Suppressor macrophage treated with lipopolysaccharide for 4 hours (primary cell): ENCODE measurements around the gene TMBIM1.
"Not testable (repeated sequence)": the region's sequence is repeated elsewhere in the genome, so short reads cannot be mapped to it uniquely, and the experiment has no call there.

Experiments
- DNase-seq: peaks from one replicate; pipeline ENCODE4 v3.0.0-alpha.2; 2020

TMBIM1 gene

GRCh38 chr2:218317835-218318234, 25.5 kb upstream of the TMBIM1 start:
- DNase-seq: peak; percentile 57

DNA sequence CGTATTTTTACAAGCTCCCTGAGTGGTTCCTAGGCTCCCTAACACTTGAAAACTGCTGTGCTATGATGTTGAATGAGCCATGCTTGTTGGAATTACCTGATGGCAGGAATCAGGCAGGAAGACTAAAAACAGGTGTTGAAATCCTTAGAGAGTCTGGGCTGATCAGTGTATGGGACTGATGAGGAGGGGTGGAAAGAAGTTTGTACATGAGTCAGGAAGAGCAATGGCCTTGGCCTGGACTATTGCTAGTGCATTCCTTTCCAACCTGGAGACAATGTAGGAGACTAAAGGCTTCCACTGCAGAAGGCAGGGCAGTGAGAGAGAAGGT, 25.0 kb upstream of the TMBIM1 start:
- DNase-seq: no peak

GRCh38 chr2:218315397-218315796, 23.1 kb upstream of the TMBIM1 start:
- DNase-seq: no peak

DNA sequence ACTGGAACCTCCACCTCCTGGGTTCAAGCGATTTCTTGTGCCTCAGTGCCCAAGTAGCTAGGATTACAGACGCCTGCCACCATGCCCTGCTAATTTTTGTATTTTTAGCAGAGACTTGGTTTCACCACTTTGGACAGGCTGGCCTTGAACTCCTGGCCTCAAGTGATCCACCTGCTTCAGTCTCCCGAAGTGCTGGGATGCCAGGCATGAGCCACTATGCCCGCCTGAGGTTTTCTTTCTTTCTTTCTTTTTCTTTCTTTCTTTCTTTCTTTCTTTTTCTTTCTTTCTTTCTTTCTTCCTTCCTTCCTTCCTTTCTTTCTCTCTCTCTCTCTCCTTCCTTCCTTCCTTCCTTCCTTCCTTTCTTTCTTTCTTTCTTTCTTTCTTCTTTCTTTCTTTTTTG, 22.5 kb upstream of the TMBIM1 start:
- DNase-seq: not testable (repeated sequence)

GRCh38 chr2:218313356-218313755, 21.1 kb upstream of the TMBIM1 start:
- DNase-seq: no peak

DNA sequence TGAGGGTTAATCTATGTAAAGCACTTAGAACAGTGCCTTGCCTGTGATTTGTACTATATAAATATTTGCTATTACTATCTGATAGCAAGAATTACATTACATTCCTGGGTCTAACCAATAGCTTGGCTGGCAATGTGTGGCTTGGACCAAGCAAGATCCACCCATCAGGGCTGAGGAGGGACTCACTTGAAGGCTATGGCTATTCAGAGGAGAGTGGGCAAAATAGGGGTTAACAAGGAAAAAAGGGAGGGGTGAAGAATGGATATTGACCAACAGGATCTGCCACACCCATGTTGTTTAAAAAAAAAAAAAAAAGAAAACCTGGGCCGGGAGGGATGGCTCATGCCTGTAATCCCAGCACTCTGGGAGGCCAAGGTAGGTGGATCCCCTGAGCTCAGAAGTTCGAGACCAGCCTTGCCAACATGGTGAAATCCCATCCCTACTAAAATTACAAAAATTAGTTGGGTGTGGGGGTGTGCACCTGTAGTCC, 20.0 kb upstream of the TMBIM1 start:
- DNase-seq: no peak

DNA sequence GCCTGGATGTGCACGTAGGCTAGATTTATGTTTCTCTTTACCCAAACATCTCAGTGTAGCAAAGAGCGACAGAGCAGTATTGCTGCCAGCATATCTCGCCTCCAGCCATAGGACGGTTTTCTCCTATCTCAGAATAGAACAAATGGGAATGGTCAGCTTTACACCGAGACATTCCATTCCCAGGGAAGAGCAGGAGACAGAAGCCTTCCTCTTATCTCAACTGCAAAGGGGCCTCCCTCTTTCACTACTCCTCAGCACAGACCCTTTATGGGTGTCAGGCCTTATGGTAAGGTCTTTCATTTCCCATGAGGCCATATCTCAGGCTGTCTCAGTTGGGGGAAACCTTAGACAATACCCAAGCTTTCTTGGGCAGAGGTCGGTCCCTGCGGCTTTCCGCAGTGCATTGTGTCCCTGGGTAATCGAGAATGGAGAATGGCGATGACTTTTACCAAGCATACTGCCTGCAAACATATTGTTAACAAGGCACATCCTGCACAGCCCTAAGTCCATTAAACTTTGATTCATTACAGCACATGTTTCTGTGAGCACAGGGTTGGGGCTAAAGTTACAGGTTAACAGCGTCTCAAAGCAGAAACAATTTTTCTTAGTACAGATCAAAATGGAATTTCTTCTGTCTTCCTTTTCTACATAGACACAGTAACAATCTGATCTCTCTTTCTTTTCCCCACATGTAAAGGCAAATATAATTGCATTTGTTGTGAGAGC, 19.4 kb upstream of the TMBIM1 start:
- DNase-seq: not testable (repeated sequence)

DNA sequence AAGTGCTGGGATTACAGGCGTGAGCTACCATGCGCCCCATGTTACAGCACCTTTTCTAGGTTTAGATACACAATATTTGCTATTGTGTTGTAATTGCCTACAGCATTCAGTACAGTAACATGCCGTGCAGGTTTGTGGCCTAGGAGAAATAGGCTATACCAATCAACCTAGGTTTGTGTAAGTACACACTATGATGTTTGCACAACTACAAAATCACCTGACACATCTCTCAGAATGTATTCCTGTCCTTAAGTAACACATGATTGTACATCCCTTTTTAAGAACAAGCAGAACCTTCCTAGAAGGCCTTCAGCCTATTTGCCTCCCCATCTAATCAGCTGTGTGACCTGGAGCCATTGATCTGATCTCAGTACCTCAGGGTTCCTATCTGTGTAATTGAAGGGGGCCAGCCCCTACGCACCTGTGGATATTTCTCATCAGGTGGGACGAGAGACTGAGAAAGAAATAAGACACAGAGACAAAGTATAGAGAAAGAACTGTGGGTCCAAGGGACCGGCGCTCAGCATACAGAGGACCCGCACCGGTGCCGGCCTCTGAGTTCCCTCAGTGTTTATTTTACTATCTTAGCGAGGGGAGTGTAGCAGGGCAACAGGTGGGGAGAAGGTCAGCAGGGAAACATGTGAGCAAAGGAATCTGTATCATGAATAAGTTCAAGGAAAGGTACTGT, 18.7 kb upstream of the TMBIM1 start:
- DNase-seq: no peak

- DNase-seq: no peak
These were observed 15.2 kb upstream of the TMBIM1 start for GRCh38 chr2:218307415-218308090.

GRCh38 chr2:218306184-218306920, 14.0 kb upstream of the TMBIM1 start:
- no peak for DNase-seq

- no peak for DNase-seq
These were observed 13.1 kb upstream of the TMBIM1 start for GRCh38 chr2:218305383-218305782.

GRCh38 chr2:218301176-218301819, 9.0 kb upstream of the TMBIM1 start:
- peak; percentile 91 for DNase-seq

GRCh38 chr2:218300141-218300540, 7.8 kb upstream of the TMBIM1 start:
- no peak for DNase-seq

DNA sequence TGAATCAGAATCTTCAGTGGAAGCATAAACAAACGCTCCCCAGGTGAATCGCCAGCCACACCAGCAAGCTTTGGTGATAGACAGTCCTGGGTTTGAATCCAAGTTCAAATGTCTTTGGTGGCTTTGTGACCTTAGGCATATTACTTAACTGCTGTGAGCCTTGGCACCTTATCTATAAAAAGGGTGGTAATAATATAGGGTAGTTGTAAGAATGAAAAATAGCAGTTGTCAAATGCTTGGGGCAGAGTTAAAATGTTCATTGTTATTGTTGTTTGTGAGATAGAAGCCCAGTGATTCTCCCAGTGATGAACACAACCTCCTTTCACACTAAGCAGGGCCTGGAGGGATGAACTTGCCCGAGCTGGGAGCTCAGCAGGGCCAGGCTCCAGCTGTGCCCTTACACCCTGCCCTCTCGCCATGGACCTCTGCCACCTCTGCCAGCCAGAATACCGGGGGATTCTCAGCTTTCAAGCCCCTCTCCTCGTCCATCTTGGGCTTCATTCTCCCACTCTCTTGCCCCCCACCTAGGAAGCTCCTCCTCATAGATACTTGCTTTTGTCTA, 6.1 kb upstream of the TMBIM1 start:
- DNase-seq: no peak

DNA sequence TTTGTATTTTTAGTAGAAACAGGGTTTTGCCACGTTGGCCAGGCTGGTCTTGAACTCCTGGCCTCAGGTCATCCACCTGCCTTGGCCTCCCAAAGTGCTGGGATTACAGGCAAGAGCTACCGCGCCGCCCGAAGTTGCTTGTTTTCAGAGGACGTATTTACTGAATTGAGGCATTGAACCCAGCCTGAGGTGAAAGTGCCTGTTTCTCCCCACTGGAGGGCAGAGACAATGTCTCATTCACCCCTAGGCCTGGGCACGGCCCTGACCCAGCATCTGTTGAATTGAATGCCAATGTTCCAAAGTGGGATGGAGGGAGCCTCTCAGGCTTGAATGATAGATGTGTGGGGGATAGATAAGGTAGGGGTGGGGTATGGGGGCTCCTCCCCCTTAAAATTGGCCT, 4.5 kb upstream of the TMBIM1 start:
- no peak for DNase-seq

DNA sequence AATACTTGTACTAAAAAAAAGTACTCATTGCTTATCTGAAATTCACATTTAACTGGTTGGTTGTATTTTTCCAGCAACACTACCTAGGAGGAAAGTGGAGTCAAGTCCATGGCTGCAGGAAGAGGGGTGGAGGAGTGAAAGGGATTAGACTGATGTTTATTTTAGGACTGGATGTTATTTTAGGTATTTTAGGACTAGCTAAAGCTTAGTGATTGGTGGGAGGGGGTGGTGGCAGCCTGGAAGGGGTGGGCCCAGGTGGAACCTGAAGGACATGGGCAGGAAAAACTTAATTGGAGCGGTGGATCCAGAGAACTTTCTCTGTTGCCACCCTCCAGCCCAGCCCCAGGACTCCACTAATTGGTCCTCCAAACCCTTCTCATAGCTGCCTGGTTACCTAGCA, 3.9 kb upstream of the TMBIM1 start:
- DNase-seq: no peak

- DNase-seq: no peak
These were observed 2.7 kb upstream of the TMBIM1 start for GRCh38 chr2:218295029-218295428.

GRCh38 chr2:218294430-218295022, 2.2 kb upstream of the TMBIM1 start:
- DNase-seq: no peak

DNA sequence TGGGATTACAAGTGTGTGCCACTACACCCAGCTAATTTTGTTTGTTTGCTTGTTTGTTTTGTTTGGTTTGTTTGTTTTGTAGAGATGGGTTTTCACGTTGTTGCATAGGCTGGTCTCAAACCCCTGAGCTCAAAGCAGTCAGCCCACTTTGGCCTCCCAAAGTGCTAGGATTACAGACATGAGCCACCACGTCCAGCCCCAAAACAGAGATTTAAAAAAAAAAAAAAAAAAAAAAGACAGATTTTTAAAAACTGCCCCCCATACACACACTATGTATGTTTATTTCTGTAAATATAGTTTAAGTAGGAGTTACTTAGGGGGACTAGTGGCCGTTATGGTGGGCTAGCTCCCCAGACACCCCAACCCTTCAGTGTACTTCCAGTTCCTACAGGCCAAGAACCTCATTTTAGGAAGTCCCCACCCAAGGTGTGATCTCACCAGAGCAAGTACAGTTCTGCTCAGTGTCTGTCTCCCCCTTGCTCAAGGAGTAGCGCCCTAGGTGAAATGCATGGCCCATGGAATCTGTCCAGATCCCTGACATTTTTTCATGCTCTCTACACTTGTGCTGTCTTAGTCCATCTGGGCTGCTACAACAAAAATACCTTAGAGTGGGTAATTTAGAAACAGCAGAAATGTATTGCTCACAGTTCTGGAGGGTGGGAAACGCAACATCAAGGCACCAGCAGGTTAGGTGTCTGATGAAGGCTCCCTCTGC, 1.6 kb upstream of the TMBIM1 start:
- DNase-seq: peak; percentile 45

GRCh38 chr2:218291318-218292047, 820 bp downstream of the TMBIM1 start:
- peak; percentile 90 for DNase-seq
